COR-L47 (cell line): ENCODE data around the gene RNF115.
"Not testable (repeated sequence)": the region's sequence is repeated elsewhere in the genome, so short reads cannot be mapped to it uniquely, and the experiment has no call there.

Experiments used
- DNase-seq: peaks from one replicate; lab custom pipeline; 2025; lab: John Stamatoyannopoulos, UW

Gene RNF115

DNA sequence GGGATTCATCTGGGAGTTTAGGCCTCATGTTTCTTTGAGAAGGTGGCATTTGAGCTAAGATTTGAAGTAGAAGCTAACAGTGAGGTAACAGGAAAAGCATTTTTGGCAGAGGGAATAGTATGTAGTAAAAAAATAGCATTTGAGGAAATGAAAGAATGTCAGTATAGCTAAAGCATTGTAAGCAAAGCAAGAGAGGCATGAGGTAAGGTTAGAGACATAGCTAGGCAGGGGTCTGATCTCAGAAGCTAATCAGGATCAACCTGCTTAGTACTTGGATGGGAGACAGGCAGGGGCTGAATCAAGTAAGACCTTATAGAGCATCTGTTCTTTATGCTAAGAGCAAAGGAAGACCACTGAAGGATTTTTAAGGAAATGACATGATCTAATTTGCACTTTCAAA lies 4.1 kb upstream of the RNF115 start:
- no peak for DNase-seq

DNA sequence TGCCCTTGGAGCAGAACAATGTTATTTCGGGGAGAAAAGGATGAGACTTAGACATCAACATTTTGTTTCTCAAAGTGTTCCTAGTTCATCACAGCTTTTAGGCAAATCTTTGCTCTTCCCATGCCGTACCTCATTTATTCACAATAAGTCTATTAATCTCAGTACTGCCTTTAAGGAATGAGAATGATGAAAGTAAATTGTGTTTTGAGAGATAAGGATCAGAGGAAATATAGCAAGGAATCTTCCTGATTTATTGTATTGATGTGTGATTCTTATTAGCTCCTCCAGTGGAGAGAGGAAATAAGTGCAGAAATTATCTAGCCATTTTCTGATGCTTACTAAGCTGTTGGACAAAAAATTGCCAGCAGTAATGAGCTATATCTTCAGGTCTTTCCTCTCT lies 2.1 kb upstream of the RNF115 start:
- no peak for DNase-seq

DNA sequence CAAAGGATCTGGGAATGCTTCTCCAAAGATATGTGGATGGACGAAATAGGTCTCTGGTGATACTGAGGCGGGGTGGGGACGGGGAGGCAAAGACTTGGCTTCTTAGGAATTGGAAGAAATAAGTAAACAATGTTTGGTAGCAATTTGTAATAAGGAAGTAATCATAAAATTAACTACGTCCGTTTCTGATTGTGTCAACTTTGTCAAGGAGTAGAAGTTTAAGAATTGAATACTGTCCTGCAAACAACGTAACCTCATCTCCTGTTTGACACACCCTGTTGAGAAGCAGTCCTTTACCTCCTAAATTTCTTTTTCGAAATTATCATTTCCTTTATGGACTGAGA lies 576 bp upstream of the RNF115 start:
- DNase-seq = no peak

DNA sequence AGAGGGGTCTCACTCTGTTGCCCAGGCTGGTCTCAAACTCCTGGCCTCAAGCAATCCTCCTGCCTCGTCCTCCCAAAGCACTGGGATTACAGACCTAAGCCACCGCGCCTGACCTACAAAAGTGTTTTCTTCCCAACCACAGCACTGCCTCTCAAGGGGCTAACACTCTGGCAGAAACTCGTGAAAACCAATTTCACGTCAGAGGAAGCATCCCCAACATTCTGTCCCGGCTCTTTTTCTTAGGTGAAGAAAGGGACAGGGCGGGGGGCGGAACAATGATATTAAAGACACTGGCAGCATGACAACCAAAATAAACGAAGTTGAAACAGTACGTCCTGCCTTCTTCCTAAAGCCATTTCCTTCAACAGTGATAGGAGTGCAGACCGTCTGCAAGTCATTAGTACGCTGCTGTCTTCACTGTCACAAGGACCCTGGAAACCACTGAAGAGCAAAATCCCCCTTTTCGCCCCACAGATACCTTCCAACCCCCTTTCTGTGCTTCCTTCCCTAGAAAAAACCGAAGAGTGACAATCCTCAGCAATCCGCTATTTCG lies 1.0 kb downstream of the RNF115 start:
- DNase-seq = not testable (repeated sequence)

DNA sequence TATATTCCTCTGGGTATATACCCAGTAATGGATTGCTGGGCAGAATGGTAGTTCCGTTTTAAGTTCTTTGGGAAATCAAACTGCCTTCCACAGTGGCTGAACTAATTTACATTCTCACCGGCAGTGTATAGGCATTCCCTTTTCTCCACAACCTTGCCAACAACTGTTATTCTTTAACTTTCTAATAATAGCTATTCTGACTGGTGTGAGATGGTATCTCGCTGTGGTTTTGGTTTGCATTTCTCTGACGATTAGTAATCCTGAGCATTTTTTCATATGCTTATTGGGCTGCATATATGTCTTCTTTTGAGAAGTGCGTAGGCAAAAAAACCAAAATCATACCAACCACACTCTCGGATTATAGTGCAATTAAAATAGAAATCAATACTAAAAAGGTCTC lies 5.8 kb downstream of the RNF115 start:
- not testable (repeated sequence) for DNase-seq

DNA sequence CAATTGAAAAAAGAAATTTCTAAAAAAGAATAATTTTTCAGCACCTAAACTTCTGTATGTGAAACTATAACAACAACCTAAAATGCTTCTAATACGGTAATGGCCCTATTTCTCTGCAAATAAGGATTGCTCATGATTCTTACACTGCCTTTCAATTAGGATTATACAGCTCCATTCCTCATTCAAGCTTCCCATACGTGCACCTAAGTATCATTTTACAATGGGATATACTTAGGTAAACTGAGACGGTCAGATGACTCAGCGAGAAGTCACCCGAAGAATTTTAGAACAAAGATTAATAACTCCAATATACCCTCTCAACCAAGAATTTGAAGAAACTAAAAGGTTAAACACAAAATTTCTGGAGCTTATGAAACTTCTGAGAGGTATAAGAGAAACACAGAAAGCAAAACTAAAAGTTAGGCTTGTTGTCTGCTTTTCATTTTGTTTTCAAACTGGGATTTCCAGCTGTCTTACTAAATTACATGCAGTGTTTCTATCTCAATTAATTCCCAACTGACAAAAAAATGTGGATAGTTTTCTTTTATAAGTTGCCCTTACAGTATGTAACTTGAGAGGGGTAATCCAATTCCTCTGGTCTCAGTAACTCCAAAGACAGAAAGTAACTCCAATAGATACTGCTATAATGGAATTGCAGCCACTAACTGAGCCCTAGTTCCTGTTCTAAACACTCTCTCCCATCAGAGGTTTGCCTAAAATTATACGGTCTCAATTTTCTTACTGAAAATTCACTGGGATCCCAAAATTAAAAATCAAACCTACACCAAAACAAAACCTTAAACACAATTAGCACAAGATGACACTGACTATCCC lies 10.7 kb downstream of the RNF115 start:
- DNase-seq = not testable (repeated sequence)

DNA sequence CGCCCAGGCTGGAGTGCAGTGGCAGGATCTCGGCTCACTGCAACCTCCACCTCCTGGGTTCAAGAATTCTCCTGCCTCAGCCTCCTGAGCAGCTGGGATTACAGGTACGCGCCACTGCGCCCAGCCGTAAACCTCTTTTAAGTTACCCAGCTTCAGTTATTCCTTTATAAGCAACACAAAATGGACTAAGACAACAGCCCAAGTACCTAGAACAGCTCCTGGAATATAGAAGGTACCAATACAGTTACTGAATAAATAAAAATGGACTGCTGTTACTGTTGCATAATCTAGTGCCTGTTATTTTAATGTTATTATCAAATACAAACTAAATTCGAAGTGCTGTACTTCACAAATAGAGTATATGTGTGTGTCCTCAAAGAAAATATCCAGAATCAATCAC lies 17.1 kb downstream of the RNF115 start:
- no peak for DNase-seq

DNA sequence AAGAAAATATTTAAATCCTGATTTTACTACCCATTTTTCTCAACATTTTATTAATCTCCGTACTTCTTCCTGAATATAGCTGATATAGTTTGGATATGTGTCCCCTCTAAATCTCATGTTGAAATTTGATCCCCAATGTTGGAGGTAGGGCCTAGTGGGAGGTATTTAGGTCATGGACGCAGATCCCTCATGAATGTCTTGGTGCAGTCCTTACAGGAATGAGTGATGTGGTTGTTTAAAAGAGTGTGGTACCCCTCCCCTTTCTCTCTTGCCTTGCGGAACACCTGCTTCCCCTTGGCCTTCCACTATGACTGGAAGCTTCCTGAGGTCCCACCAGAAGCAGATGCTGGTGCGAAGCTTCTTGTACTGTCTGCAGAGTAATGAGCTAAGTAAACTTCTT lies 17.5 kb downstream of the RNF115 start:
- DNase-seq = no peak

DNA sequence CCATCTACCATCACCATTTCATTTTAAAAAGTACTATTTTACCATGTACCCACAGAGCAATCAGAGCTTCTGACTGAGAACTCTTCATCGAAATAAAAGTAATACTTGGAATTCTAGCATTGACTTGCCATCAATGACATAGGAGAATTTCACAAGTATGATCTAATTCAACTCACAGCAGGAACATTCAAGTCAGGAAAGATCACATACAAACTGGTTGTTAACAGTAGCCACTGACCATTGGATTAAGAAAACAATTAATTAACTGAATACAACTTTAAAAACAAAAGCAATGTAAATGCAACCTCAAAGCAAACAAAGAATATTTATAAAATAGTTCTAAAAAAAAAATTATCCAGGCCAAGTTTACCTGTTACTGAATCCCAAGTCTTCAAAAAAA lies 18.8 kb downstream of the RNF115 start:
- DNase-seq = no peak

DNA sequence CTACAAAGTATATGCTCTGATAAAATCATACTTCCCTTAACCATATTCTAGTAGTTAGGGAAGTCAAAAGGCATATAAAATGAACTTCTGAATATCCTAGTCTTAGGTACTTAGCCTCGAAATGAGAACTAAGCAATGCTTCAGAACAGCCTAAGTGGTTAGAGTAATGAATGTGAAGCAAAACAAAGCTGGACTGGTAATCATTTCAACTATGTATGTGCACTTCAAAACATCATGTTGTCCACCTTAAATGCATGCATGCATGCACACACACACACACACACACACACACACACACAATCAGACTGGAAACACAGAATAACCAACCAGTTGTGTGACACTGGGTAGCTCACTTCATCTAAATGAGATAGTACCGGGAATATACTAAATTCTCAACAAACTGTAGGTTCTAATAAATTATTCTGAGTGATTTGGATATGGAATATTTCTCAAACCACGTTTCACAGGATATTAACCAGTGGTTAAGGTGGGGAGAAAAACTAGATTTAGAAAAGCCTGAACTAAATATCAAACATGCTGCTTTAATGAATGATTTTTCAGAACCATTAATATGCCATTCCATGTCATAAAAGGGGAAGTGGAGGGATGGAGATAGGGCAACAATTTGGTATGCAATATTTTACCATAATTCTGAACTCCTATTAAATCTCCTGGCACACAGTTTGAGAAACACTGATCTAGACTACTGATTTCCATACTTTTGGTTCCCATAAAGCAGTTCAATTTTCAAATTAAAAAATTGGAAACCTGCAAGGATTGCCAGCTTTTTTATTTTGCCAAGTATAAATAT lies 19.5 kb downstream of the RNF115 start:
- no peak for DNase-seq

DNA sequence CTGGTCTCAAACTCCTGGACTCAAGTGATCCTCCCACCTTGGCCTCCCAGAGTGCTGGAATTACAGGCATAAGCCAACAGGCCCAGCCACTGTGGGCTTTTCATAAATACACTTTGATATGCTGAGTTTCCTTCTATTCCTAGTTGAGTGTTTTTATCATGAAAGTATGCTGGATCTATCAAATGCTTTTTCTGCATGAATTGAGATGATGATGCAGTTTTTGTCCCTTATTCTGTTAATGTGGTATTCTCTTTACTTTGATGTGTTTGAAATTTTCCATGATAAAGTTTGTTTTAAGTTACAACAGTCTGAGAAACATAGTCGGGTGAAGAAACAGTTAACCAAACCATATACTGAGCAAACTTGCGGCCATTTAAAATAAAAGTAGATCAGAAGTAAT lies 24.1 kb downstream of the RNF115 start:
- DNase-seq = no peak

DNA sequence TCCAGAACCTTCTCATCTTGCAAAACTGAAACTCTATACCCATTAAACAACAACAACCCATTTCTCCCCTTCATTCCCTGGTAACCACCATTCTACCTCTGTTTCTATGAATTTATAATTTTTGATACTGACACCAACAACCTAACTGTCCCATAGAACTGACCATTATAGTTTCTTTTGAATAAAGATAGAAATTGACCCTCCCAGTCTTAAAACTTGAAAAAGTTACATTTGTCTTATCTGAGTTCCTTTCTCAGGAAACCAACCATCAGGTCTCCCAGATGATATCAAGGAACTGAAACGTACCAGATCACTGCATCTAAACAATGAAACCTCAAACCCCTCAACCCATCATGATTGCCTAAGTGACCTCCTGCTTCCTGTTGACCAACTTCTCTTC lies 27.1 kb downstream of the RNF115 start:
- no peak for DNase-seq

DNA sequence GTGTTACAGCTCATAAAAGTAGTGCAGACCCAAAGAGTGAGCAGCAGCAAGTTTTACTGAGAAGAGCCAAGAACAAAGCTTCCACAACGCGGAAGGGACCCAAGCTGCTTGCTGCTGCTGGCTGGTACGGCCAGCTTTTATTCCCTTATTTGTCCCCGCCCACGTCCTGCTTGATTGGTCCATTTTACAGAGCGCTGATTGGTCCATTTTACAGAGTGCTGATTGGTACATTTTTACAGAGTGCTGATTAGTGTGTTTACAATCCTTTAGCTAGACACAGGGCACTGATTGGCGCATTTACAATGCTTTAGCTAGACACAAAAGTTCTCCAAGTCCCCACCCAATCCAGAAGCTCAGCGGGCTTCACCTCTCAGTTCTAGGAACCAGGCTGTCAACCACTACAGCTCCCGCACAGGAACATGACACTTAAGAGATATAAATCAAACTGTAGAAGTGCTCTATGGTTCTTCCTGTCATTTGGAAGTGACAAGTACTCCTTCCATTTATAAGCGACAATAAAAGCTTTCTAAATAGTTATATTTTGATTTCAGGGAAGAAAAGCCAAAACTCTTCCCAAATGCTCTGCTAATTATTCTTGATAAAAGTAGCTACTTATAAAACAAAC lies 28.5 kb downstream of the RNF115 start:
- no peak for DNase-seq

DNA sequence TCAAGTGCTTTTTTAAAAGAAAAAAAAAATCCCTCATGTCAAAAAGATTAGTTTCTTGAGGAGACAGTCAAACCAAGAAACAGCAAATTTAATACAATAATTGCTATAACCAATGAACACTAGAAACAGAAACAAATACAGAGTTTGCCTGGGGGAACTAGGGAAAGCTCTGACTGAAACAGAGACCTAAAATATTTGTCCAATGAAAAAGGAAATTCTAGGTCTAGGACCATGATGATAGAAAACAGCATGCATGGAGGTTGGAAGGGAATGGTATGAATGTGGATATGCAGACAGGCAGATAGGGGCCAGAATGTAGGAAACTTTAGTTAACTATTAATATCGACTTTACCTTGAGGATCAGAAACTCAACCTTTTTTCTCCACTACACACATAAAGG lies 31.4 kb downstream of the RNF115 start:
- DNase-seq = no peak

DNA sequence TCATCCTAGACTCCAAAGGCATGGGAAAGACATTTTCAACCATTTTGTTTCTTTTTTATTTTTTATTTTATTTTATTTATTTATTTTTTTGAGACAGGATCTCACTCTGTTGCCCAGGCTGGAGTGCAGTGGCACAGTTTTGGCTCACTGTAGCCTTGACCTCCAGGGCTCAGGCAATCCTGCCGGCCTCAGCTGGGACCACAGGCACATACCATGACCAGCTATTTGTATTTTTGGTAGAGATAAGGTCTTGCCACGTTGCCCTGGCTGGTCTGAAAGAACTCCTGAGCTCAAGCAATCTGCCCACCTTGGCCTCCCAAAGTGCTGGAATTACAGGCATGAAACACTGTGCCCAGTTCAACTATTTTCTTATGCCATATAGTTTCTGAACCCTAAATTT lies 32.0 kb downstream of the RNF115 start:
- not testable (repeated sequence) for DNase-seq

DNA sequence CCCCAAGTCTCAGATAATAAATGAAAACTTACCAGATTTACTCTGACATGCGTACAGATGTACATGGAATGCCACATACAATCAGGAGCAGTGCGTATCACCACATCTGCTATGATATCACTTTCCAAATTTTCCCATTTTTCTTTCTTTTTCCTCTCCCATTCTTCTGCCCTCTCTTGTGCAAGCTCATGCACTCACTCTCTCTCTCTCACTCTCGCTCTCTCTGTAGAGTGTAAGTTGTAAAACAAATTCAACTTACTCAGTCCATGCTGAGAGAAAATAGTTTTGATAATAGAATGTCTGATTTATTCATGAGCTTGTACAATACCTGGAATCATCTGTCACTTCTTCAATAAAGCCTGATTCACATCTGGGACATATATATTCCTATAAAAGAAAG lies 35.3 kb downstream of the RNF115 start:
- DNase-seq = no peak

DNA sequence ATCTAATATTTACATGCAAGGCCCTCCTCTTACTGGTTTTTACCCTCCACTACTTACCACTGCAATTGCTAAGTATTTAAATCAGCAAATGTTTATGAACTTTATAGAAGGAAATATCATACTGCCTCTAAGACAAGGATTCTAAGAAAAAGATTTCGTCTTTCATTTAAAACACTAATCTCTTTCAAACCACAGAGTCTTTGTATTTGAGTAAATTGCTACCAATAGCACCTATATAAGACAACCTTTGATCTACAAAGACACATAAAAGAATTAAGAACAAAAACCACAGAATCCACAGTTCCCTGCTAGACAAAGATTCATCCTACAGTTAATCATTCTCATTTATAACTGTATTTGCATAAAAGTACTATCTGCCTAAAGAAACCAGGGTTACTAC lies 37.6 kb downstream of the RNF115 start:
- no peak for DNase-seq

DNA sequence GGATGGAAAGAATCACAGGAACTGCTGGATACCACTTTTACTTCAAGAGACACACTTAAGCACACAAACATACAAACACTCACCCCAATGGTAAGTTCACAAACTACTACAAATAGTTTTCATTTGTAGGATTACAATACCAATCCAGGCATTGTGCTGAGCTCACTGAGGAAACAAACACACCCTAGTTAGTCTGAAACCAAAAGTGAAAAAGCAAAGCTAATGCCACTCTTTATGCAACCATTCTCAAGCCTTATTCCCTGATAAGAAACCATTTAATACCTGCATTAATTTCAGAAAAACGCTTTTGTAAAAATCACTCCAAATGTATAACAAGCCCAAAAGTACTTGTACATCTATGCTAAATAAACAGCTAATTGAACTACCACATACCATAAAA lies 38.3 kb downstream of the RNF115 start:
- no peak for DNase-seq

DNA sequence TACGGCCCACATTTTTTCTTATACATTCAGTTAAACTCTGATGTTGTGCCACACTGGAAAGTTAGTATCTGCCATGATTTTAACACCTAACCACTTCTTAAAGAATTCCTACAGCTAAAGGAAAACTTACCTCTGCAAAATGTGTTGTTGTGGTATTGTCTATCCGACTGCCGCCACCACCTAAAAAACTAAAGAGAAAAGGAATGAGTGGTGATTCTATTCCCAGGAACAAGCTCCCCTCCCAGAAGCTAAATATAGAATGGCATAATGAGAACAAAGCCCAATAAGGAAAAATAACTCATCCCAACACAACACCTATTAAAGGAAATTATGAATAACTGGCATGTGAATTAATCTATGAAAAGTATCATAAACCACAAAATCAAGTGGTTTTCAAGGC lies 39.5 kb downstream of the RNF115 start:
- no peak for DNase-seq

DNA sequence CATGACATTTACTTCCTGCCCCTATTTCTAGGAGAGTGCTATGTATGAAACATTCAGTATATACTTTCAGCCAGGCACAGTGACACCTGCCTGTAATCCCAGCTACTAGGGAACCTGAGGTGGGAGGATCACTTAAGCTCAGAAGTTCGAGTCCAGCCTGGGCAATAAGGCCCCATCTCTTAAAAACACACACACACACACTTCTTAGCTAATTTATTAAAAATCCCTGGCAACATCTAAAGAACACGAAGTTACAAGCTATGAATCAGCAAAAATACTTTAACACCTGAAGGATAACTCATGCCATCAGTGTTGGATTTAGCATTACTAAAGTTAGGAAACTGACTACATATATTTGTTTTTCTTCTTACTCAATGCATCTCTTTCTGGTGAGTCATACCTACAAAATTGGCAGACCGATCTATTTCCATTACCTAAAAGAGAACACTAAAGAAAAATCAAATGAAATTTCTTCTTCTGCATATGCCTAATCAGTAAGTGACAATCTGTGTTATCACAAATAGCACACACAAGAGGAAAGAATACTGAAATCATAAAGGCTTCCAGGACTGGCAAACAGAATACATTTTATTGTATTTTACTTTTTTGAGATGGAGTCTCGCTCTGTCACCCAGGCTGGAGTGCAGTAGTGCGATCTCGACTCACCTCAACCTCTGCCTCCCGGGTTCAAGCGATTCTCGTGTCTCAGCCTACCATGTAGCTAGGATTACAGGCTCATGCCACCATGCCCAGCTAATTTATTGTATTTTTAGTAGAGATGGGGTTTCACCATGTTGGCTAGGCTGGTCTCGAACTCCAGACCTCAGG lies 41.4 kb downstream of the RNF115 start:
- DNase-seq = no peak

DNA sequence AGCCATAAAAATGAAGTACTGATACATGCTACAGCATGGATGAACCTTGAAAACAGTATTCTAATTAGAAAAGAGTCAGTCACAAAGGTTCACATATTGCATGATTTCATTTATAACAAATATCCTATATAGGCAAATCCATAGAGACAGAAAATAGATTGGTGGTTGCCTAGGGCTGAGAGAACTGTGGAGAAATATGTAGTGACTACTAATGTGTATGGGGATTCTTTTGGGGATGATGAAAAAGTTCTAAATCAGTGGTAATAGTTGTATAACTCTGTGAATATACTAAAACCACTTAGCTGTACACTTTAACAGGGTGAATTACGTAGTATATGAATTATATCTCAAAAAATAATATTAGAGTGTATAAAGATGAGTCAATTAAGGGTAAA lies 45.8 kb downstream of the RNF115 start:
- no peak for DNase-seq
